ENCODE data around the gene COPS4.
A peak's percentile ranks its signal among the peaks of the same experiment; 100 is the strongest.
"Not testable (repeated sequence)": the region's sequence is repeated elsewhere in the genome, so short reads cannot be mapped to it uniquely, and the experiment has no call there.

Gene COPS4

DNA sequence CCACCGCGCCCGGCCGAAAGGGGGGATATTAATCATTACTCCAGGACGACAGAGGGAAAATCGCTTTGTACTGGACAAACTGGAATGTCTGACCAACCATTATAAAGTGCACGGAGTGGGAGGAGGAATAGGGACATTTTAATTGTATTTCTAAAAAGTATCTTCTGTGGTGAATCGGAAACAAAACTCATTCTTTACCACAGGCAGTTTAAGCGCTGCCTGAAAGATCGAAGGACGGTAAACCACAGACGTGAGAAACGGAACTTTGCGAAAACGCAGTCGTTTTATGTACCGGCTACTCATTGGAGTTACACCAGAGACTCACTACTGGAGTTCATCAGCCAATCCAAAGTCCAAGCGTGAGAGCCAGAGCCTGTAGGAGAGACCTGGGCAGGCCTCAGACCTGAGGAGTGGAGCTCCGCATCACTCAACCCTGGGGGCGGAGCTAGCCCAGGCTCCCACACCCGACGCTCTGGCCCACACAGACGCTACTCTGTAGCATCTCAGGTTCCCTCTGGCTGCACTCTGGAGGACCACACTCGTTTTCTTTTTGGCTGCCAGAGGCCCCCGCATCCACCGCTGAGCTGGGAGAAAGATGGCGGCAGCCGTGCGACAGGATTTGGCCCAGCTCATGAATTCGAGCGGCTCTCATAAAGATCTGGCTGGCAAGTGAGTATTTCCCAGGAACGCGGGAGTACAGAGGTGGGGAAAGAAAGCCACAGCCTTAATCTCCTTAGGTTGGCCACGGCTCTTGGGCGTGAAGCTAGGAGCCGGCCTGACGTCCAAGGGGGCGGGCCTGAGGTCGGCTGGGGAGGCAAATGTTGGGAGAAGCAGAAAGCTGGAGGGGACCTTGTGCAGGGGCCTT, at the start of gene COPS4:
COPS4 (plus strand) TSS at position 554 of the 865 bp plus-strand sequence; CDS start at position 596, 42 bp downstream.
- peak within 1 kb of the TSS; percentile 87 for H3K4me3 ChIP-seq (ENCODE audit: low read length)
- DNase-seq (ENCODE audit: low read depth), result peak; percentile 100
- TF ChIP-seq, protein P1, sequence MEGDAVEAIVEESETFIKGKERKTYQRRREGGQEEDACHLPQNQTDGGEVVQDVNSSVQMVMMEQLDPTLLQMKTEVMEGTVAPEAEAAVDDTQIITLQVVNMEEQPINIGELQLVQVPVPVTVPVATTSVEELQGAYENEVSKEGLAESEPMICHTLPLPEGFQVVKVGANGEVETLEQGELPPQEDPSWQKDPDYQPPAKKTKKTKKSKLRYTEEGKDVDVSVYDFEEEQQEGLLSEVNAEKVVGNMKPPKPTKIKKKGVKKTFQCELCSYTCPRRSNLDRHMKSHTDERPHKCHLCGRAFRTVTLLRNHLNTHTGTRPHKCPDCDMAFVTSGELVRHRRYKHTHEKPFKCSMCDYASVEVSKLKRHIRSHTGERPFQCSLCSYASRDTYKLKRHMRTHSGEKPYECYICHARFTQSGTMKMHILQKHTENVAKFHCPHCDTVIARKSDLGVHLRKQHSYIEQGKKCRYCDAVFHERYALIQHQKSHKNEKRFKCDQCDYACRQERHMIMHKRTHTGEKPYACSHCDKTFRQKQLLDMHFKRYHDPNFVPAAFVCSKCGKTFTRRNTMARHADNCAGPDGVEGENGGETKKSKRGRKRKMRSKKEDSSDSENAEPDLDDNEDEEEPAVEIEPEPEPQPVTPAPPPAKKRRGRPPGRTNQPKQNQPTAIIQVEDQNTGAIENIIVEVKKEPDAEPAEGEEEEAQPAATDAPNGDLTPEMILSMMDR (conservative IDR thresholded peaks at IDR 0.05; ENCODE audit: low read depth, low read length), result peak; percentile 34

DNA sequence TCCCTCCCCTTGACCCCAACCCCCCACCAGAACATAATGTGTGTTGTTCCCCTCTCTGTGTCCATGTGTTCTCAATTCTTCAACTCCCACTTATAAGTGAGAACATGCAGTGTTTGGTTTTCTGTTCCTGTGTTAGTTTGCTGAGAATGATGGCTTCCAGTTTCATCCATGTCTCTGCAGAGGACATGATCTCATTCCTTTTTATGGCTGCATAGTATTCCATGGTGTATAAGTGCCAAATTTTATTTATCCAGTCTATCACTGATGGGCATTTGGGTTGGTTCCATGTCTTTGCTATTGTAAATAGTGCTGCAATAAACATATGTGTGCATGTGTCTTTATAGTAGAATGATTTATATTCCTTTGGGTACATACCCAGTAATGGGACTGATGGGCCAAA, 47.5 kb upstream of the COPS4 start:
- H3K4me3 ChIP-seq (ENCODE audit: low read length), result not testable (repeated sequence)

DNA sequence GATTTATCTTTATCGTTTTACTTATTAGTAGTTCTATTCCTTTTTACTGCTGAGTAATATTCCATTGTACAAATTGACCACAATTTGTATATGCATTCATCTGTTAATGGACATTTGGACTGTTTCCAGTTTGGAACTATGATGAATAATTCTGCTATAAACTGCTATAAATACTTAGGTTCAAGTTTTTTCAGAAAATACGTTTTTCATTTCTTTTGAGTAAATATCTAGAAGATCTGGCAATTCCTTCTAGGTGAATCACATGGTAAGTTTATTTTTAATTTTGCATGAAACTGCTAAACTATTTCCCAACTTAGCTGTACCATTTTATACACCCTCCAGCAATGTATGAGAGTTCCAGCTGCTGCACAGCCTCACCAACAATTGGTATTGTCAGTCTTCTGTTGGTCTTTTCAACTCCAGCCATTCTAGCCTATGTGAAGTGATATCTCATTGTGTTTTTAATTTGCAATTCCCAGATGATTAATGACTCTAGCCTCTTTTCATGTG, 46.6 kb upstream of the COPS4 start:
- H3K4me3 ChIP-seq (ENCODE audit: low read length), result no peak overlapping the region
- DNase-seq (ENCODE audit: low read depth), result no peak
- TF ChIP-seq, protein P1 (conservative IDR thresholded peaks at IDR 0.05; ENCODE audit: low read depth, low read length), result no peak

More for the DNA sequence above, 47.5 kb upstream of the COPS4 start:
- not testable (repeated sequence) for DNase-seq (ENCODE audit: low read depth)

- no peak overlapping the region for H3K4me3 ChIP-seq (ENCODE audit: low read length)
- TF ChIP-seq, protein P1 (conservative IDR thresholded peaks at IDR 0.05; ENCODE audit: low read depth, low read length), result no peak
- DNase-seq (ENCODE audit: low read depth), result no peak
These were observed 45.2 kb upstream of the COPS4 start for GRCh38 chr4:82989575-82990429.

GRCh38 chr4:82994834-82995233, 40.1 kb upstream of the COPS4 start:
- H3K4me3 ChIP-seq (ENCODE audit: low read length), result no peak overlapping the region
- TF ChIP-seq, protein P1 (conservative IDR thresholded peaks at IDR 0.05; ENCODE audit: low read depth, low read length), result no peak
- no peak for DNase-seq (ENCODE audit: low read depth)

DNA sequence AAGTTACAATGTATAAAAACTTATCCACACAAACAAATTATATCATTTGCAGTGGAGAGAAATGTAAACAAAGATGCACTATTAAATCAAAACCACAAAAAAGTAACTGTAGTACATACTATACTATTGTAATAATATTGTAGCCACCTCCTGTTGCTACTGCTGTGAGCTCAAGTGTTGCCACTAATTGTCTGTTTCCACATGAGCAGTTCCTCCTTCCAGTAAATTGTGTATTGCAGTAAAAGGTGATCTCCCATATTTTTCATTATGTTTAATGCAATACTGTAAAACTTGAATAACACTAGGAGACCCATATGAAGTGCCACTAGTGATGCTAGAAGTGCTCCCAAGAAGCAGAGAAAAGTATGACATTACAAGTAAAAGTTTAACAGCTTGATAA, 36.1 kb upstream of the COPS4 start:
- H3K4me3 ChIP-seq (ENCODE audit: low read length), result no peak overlapping the region
- no peak for DNase-seq (ENCODE audit: low read depth)
- TF ChIP-seq, protein P1 (conservative IDR thresholded peaks at IDR 0.05; ENCODE audit: low read depth, low read length), result no peak

DNA sequence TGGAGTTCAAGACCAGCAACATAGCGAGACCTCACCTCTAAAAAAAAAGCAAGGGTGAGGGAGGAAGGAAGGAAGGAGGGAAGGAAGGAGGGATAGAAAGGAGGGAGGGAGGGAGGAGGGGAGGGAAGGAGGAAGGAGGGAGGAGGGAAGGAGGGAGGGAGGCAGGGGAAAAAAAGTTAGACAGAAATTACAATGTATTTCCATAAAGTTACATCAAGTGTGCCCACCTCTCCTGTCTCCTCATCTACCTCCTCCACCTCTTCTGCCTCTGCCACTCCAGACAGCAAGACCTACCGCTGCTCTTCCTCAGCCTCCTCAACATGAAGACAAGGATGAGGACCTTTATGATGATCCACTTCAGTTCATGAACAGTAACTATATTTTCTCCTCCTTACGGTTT, 32.7 kb upstream of the COPS4 start:
- H3K4me3 ChIP-seq (ENCODE audit: low read length), result no peak overlapping the region
- TF ChIP-seq, protein P1 (conservative IDR thresholded peaks at IDR 0.05; ENCODE audit: low read depth, low read length), result no peak
- DNase-seq (ENCODE audit: low read depth), result no peak

- H3K4me3 ChIP-seq (ENCODE audit: low read length), result not testable (repeated sequence)
These were observed 31.8 kb upstream of the COPS4 start for GRCh38 chr4:83003044-83003791.

More at GRCh38 chr4:83003044-83003791, 31.8 kb upstream of the COPS4 start:
- not testable (repeated sequence) for DNase-seq (ENCODE audit: low read depth)
